Stimulated activated CD4-positive, alpha-beta T cell treated with anti-CD3 and anti-CD28 coated beads, TNF-alpha, amount 100 ng/mL, for 24 hours (primary cell): ENCODE data around the gene PRH1.

Experiments
- DNase-seq, 3 experiments: peaks; one replicate each; pipeline ENCODE4 v3.0.0-alpha.2; 2020; ENCODE audit warnings: low read depth in 3 of 3

Gene PRH1

GRCh38 chr12:10838461-10838860, 45.6 kb downstream of the PRH1 start:
- DNase-seq, result no peak
